ENCODE measurements around the gene IGF1R. TPM values are rescaled to one million over a fixed set of nuclear protein-coding genes. Genes with fewer than 3 reads are reported as not detected.

IGF1R gene
- total RNA-seq, 1 experiment from 2014 or later = 16.3 TPM

GRCh38 chr15:98694161-98694560 lies 45.8 kb downstream of the IGF1R start:
- ChIA-PET RAD21 (ENCODE audit: low non-redundant PET in 1 of 2, low total read pairs in 2 of 2, uncharacterized antibody in 2 of 2, unreplicated experiment in 2 of 2) (no interaction called here), POLR2A (no interaction called here), CTCF (no interaction called here)
- Histone ChIP-seq H3K4me1 (ENCODE audit: control insufficient read depth in 1 of 2, insufficient read depth in 2 of 2, low read length in 2 of 2) (peaks cover 7 to 9% of the 10 kb centered on the region in 2 experiments), H3K27ac (ENCODE audit: low read depth, low read length) (no peak overlapping the region), H3K9ac (ENCODE audit: low read length) (no peak overlapping the region), H3K4me2 (ENCODE audit: low read length) (no peak overlapping the region), H3K27me3 (ENCODE audit: insufficient read depth, low read length) (no peaks in the 10 kb centered on the region), H3K9me2 (ENCODE audit: insufficient read depth) (no peaks in the 10 kb centered on the region), H3K79me2 (ENCODE audit: insufficient read depth, low read length) (no peaks in the 10 kb centered on the region), H2AFZ (ENCODE audit: low read depth, low read length, poor library complexity, severe bottlenecking) (no peak overlapping the region), H3K9me3 (ENCODE audit: control insufficient read depth in 1 of 2, insufficient read depth in 1 of 2, low read depth in 1 of 2, low read length in 2 of 2) (no peaks in the 10 kb centered on the region), H4K20me1 (ENCODE audit: insufficient read depth) (no peaks in the 10 kb centered on the region), H3K4me3 (replicated peaks in 1 of 2; ENCODE audit: low read depth in 1 of 2, low read length in 2 of 2) (no peak overlapping the region), H3K36me3 (ENCODE audit: control insufficient read depth in 1 of 2, insufficient read depth in 2 of 2, low read length in 2 of 2) (no peaks in the 10 kb centered on the region)
- intact Hi-C loops (cut with micrococcal nuclease) = no loop called here
- no peak for ATAC-seq
- no peak for TF ChIP-seq POLR2A (IDR thresholded peaks at IDR 0.05; ENCODE audit: borderline replicate concordance, extremely low read depth, insufficient read depth, insufficient read length)
- no peak for TF ChIP-seq REST (IDR thresholded peaks at IDR 0.05; ENCODE audit: low read depth)
- no peak for TF ChIP-seq ZFX (IDR thresholded peaks at IDR 0.05)
- no peak for TF ChIP-seq TCF7L2 (IDR thresholded peaks at IDR 0.05; ENCODE audit: borderline replicate concordance, extremely low read depth, insufficient read depth, insufficient read length)
- no peak for TF ChIP-seq ZBTB33 (IDR thresholded peaks at IDR 0.05; ENCODE audit: extremely low read depth, insufficient replicate concordance, low read length)
- no peak for TF ChIP-seq CEBPB (IDR thresholded peaks at IDR 0.05; ENCODE audit: low read depth)
- no peak for TF ChIP-seq RAD21 (IDR thresholded peaks at IDR 0.05; ENCODE audit: low read depth)
- TF ChIP-seq YY1 (IDR thresholded peaks at IDR 0.05; ENCODE audit: extremely low read depth, insufficient replicate concordance, low read depth, low read length) = no peak
- TF ChIP-seq ZNF274 (IDR thresholded peaks at IDR 0.05; ENCODE audit: low read depth, low read length) = no peak
- TF ChIP-seq SRF (IDR thresholded peaks at IDR 0.05; ENCODE audit: low read depth) = no peak
- no peak for TF ChIP-seq JUND (IDR thresholded peaks at IDR 0.05)
- TF ChIP-seq ELF1 (IDR thresholded peaks at IDR 0.05; ENCODE audit: borderline replicate concordance, low read depth) = no peak
- no peak for TF ChIP-seq SIN3A (IDR thresholded peaks at IDR 0.05; ENCODE audit: low read depth)
- TF ChIP-seq FOSL1 (IDR thresholded peaks at IDR 0.05; ENCODE audit: low read depth) = no peak
- TF ChIP-seq POLR2AphosphoS5 (IDR thresholded peaks at IDR 0.05; ENCODE audit: low read depth, low read length) = no peak
- no peak for TF ChIP-seq ATF3 (IDR thresholded peaks at IDR 0.05)
- no peak for TF ChIP-seq CTCF (IDR thresholded peaks at IDR 0.05 in 2 of 3, conservative IDR thresholded peaks at IDR 0.05 in 1 of 3; ENCODE audit: borderline replicate concordance in 1 of 3, insufficient read depth in 1 of 3, low read depth in 2 of 3, low read length in 2 of 3)
- TF ChIP-seq SP1 (IDR thresholded peaks at IDR 0.05; ENCODE audit: low read depth) = no peak
- DNase-seq (ENCODE audit: low read depth, low spot score) = no peak
- no TSS peak for BruUV-seq (replicated peaks)
